Trophoblast cell (in vitro differentiated cells and primary cell): ENCODE data around the gene C1orf198.

Source experiments
- DNase-seq, 2 donors: peaks; one replicate each; pipeline ENCODE4 v3.0.0-alpha.2; 2016
- H2AFZ ChIP-seq: 2 replicates; pipeline ENCODE4 v1.6.1; 2013; ENCODE audit warnings: low read length, moderate library complexity, mild to moderate bottlenecking; ENCODE audit not compliant: insufficient read depth, poor library complexity
- H2AK5ac ChIP-seq: 2 replicates; pipeline ENCODE4 v1.6.1; 2013; ENCODE audit warnings: mild to moderate bottlenecking, low read length
- H2BK120ac ChIP-seq: 2 replicates; pipeline ENCODE4 v1.6.1; 2013; ENCODE audit warnings: low read length, mild to moderate bottlenecking, moderate library complexity; ENCODE audit not compliant: insufficient read depth, poor library complexity
- H2BK12ac ChIP-seq: 2 replicates; pipeline ENCODE4 v1.6.1; 2013; ENCODE audit warnings: mild to moderate bottlenecking, low read length, moderate library complexity
- H2BK5ac ChIP-seq: 2 replicates; pipeline ENCODE4 v1.6.1; 2013; ENCODE audit warnings: low read length, low read depth, moderate library complexity, mild to moderate bottlenecking; ENCODE audit not compliant: poor library complexity
- H3K14ac ChIP-seq: 2 replicates; pipeline ENCODE4 v1.6.1; 2013; ENCODE audit warnings: mild to moderate bottlenecking, low read length
- H3K18ac ChIP-seq: 2 replicates; pipeline ENCODE4 v1.6.1; 2013; ENCODE audit warnings: mild to moderate bottlenecking, low read length
- H3K23ac ChIP-seq: 2 replicates; pipeline ENCODE4 v1.6.1; 2013; ENCODE audit warnings: low read length
- H3K27ac ChIP-seq: 2 replicates; pipeline ENCODE4 v1.5.1; 2013; ENCODE audit warnings: low read depth, mild to moderate bottlenecking, inconsistent platforms, low read length, moderate library complexity
- H3K27me3 ChIP-seq: 2 replicates; pipeline ENCODE4 v1.6.1; 2013; ENCODE audit warnings: inconsistent platforms, mild to moderate bottlenecking, low read length, moderate library complexity; ENCODE audit not compliant: insufficient read depth
- H3K36me3 ChIP-seq, 2 experiments: 1 replicate in 1 of 2; 2 replicates in 1 of 2; pipeline ENCODE4 v1.6.1; 2013; ENCODE audit warnings: low read length in 2 of 2, mild to moderate bottlenecking in 2 of 2, moderate library complexity in 1 of 2; ENCODE audit not compliant: insufficient read depth in 2 of 2, control insufficient read depth in 1 of 2
- H3K4ac ChIP-seq: 2 replicates; pipeline ENCODE4 v1.6.1; 2013; ENCODE audit warnings: low read depth, mild to moderate bottlenecking, low read length, moderate library complexity
- H3K4me1 ChIP-seq, 2 experiments: 1 replicate in 1 of 2; 2 replicates in 1 of 2; pipeline ENCODE4 v1.6.1; 2013; ENCODE audit warnings: low read length in 2 of 2, mild to moderate bottlenecking in 2 of 2, moderate library complexity in 1 of 2; ENCODE audit not compliant: insufficient read depth in 2 of 2, control insufficient read depth in 1 of 2
- H3K4me2 ChIP-seq: 2 replicates; pipeline ENCODE4 v1.6.1; 2013; ENCODE audit warnings: inconsistent platforms, mild to moderate bottlenecking, low read length, moderate library complexity
- H3K4me3 ChIP-seq: 2 replicates; pipeline ENCODE4 v1.5.1; 2013; ENCODE audit warnings: mild to moderate bottlenecking, low read depth, low read length, inconsistent platforms
- H3K79me1 ChIP-seq: one replicate; pipeline ENCODE4 v1.6.1; 2013; ENCODE audit warnings: low read length
- H3K79me2 ChIP-seq: 2 replicates; pipeline ENCODE4 v1.6.1; 2013; ENCODE audit warnings: low read length, mild to moderate bottlenecking; ENCODE audit not compliant: control insufficient read depth, insufficient read depth, poor library complexity
- H3K9ac ChIP-seq: 2 replicates; pipeline ENCODE4 v1.6.1; 2013; ENCODE audit warnings: mild to moderate bottlenecking, low read length
- H3K9me3 ChIP-seq: 2 replicates; pipeline ENCODE4 v1.6.1; 2013; ENCODE audit warnings: low read depth, mild to moderate bottlenecking, control low read depth, inconsistent platforms, low read length; ENCODE audit not compliant: insufficient read depth
- H4K12ac ChIP-seq: 2 replicates; pipeline ENCODE4 v1.6.1; 2013; ENCODE audit warnings: low read depth, mild to moderate bottlenecking, low read length, moderate library complexity
- H4K8ac ChIP-seq: 2 replicates; pipeline ENCODE4 v1.6.1; 2013; ENCODE audit warnings: low read depth, mild to moderate bottlenecking, low read length, moderate library complexity
- H4K91ac ChIP-seq: one replicate; pipeline ENCODE4 v1.6.1; 2013; ENCODE audit warnings: low read depth, mild to moderate bottlenecking, low read length, moderate library complexity
- WGBS: extraction: QIAGEN DNeasy Blood & Tissue Kit; methylation state at CpG from one replicate; pipeline ENCODE4 v1.1.7; 2013; ENCODE audit warnings: missing lambda C conversion rate; ENCODE audit not compliant: insufficient read length, insufficient coverage; ENCODE audit errors: extremely low coverage; 5-methylcytosine and 5-hydroxymethylcytosine counted together

The C1orf198 gene

DNA sequence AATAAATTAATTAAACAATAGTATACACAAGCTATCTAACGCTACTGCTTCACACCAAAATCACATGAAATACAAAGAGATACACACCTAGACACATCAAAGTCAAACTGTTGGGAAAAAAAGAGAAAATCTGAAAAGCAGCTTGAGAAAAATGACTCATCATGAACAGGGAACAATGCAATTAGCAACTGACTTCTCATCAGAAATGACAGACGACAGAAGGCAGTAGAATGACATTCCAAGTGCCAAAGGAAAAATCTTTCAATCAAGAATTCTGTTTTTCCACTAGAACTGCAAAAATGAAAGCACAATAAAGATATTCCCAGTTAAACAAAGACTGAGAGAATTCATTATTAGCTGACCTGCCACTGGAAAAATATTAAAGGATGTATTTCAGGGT is 63.9 kb downstream of the C1orf198 start:
- Histone ChIP-seq H3K36me3 (no peaks in the 10 kb centered on the region), H3K14ac (no peak overlapping the region), H2BK12ac (no peak overlapping the region), H3K9ac (no peak overlapping the region), H3K79me2 (no peaks in the 10 kb centered on the region), H3K9me3 (no peaks in the 10 kb centered on the region), H4K91ac (no peak overlapping the region), H2AK5ac (no peak overlapping the region), H2BK5ac (no peak overlapping the region), H3K79me1 (peaks cover 2% of the 10 kb centered on the region), H3K4ac (no peak overlapping the region), H3K27ac (no peak overlapping the region), H3K4me2 (no peak overlapping the region), H3K18ac (no peak overlapping the region), H3K4me3 (no peak overlapping the region), H2AFZ (no peak overlapping the region), H4K8ac (no peak overlapping the region), H2BK120ac (no peak overlapping the region), H3K27me3 (no peaks in the 10 kb centered on the region), H4K12ac (no peak overlapping the region), H3K23ac (no peak overlapping the region), H3K4me1 (no peaks in the 10 kb centered on the region)
- DNase-seq: peak in 1 of 2 donors; percentile 18
- no CpG with 5 or more reads among the region's 2 CpGs for WGBS

DNA sequence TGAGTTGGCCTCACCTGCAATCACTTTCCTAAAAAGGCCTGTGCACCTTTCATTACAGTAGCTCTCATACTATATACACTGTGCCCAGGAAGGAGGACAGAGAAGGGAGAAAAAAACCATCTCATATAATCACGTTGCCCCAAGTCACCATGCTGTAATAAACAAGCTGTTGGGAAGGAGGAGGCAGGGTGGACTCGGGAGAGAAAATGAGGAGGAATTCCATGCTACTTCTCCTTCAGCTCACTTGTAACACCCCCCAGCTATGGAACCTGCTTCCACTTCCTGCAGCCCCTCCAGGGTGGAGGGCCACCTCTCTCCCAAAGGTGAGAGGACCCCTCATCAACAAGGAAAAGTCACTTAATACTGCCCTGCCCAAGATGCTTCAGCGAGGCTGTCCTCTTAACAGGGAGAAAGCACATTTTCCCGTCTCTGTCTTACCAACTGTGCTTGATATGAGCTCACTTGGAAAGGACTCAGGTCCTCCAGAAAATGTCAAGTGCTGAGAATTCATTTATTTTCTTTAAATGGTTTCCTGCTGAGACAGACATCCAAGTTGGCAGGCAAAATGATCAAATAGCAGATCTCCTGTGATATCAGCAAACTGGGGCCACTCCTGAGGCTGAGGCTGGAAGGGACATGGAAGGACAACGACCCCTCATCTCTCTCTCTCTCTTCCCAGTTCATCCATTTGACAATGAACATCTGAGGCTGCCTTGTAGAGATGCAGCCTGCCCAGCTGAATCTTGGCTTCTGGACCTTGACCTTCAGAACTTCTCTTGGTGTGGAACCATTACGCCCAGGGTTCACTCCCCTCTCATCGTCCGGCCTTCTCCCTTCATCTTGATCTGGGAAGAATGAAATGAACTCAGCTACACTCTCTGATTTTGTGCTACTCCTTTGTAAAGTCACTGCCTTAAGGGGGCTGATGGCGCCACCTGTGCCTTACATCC is 67.2 kb downstream of the C1orf198 start:
- no peak overlapping the region for H3K4ac ChIP-seq
- H3K4me1 ChIP-seq: no peaks in the 10 kb centered on the region
- no peak overlapping the region for H3K4me2 ChIP-seq
- peak overlapping the region; percentile 33 for H2BK12ac ChIP-seq
- no peak overlapping the region for H3K18ac ChIP-seq
- no CpG with 5 or more reads among the region's 9 CpGs for whole genome bisulfite sequencing
- no peaks in the 10 kb centered on the region for H3K36me3 ChIP-seq
- no peak for DNase-seq
- H3K9me3 ChIP-seq: no peaks in the 10 kb centered on the region
- no peak overlapping the region for H2BK5ac ChIP-seq
- H3K9ac ChIP-seq: no peak overlapping the region
- no peak overlapping the region for H4K91ac ChIP-seq
- H3K27me3 ChIP-seq: no peaks in the 10 kb centered on the region
- H2BK120ac ChIP-seq: no peak overlapping the region
- no peaks in the 10 kb centered on the region for H3K79me2 ChIP-seq
- no peak overlapping the region for H3K14ac ChIP-seq
- H3K79me1 ChIP-seq: peaks cover 2% of the 10 kb centered on the region
- H3K4me3 ChIP-seq: no peak overlapping the region
- no peak overlapping the region for H2AK5ac ChIP-seq
- no peak overlapping the region for H4K8ac ChIP-seq
- no peak overlapping the region for H4K12ac ChIP-seq
- no peak overlapping the region for H2AFZ ChIP-seq
- H3K27ac ChIP-seq: no peak overlapping the region
- H3K23ac ChIP-seq: no peak overlapping the region

DNA sequence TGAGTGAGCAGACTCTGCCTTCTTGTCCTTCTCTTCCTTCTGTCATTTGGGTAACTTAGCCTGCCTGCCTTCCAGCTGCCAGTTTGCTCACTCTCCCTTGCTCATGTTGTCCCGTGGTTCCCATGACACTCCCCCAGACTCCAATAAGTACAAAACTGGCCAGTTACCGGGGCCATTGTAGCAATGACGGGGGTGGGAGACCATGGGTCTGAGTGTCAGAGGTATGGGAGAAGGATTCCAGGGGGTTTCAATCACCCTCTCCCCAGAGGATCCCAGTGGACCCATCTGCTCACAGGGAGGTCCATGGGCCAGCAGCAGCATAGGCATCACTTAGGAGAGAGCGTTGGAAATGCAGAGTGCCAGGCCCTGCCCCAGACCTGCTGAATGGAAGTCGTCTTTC is 69.8 kb downstream of the C1orf198 start:
- peak overlapping the region; percentile 56 for H4K91ac ChIP-seq
- H3K18ac ChIP-seq: no peak overlapping the region
- H3K4me1 ChIP-seq: no peaks in the 10 kb centered on the region
- no peak overlapping the region for H3K23ac ChIP-seq
- peak overlapping the region; percentile 2 for H2BK120ac ChIP-seq
- H3K79me1 ChIP-seq: no peaks in the 10 kb centered on the region
- H3K79me2 ChIP-seq: no peaks in the 10 kb centered on the region
- H3K27ac ChIP-seq: no peak overlapping the region
- peak overlapping the region; percentile 61 for H2BK12ac ChIP-seq
- no peak overlapping the region for H2BK5ac ChIP-seq
- H3K14ac ChIP-seq: no peak overlapping the region
- H3K9me3 ChIP-seq: no peaks in the 10 kb centered on the region
- no peak overlapping the region for H2AFZ ChIP-seq
- no peak for DNase-seq
- no peak overlapping the region for H3K4me2 ChIP-seq
- no peak overlapping the region for H4K8ac ChIP-seq
- peak overlapping the region; percentile 74 for H2AK5ac ChIP-seq
- no peak overlapping the region for H3K4ac ChIP-seq
- H3K9ac ChIP-seq: no peak overlapping the region
- WGBS: no CpG with 5 or more reads among the region's 5 CpGs
- H3K4me3 ChIP-seq: no peak overlapping the region
- no peaks in the 10 kb centered on the region for H3K36me3 ChIP-seq
- no peaks in the 10 kb centered on the region for H3K27me3 ChIP-seq
- H4K12ac ChIP-seq: no peak overlapping the region

DNA sequence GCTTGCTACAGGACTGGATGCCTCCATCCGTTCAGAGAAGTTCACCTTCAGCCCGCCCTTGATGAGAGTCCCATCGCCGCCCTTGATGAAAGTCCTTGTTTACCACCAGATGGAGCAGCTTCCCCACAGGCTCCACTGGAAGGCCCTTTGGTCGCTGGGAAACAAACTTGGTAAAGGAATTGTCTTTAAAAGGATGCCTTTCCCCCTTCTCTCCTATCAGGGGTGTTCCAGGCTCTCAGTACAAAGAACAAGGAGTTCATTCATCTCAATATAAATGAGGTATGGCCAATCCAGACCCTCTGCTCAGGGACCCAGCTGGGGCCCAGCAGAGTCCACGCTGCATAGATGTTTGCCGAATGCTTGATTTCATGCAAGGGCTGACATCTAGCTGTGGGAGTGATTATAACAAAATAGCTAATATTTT is 70.4 kb downstream of the C1orf198 start:
- H3K27ac ChIP-seq: no peak overlapping the region
- H4K12ac ChIP-seq: no peak overlapping the region
- H4K8ac ChIP-seq: no peak overlapping the region
- H2AK5ac ChIP-seq: no peak overlapping the region
- H3K27me3 ChIP-seq: no peaks in the 10 kb centered on the region
- no peak overlapping the region for H2BK5ac ChIP-seq
- no CpG with 5 or more reads among the region's 7 CpGs for WGBS
- no peak overlapping the region for H3K9ac ChIP-seq
- H2BK12ac ChIP-seq: no peak overlapping the region
- no peak overlapping the region for H3K4me2 ChIP-seq
- no peak overlapping the region for H3K4ac ChIP-seq
- no peaks in the 10 kb centered on the region for H3K79me1 ChIP-seq
- H4K91ac ChIP-seq: no peak overlapping the region
- no peaks in the 10 kb centered on the region for H3K4me1 ChIP-seq
- H2AFZ ChIP-seq: no peak overlapping the region
- H3K36me3 ChIP-seq: no peaks in the 10 kb centered on the region
- DNase-seq: peak; percentile 58 to 77
- no peak overlapping the region for H2BK120ac ChIP-seq
- H3K23ac ChIP-seq: no peak overlapping the region
- no peaks in the 10 kb centered on the region for H3K9me3 ChIP-seq
- no peak overlapping the region for H3K4me3 ChIP-seq
- H3K14ac ChIP-seq: no peak overlapping the region
- no peak overlapping the region for H3K18ac ChIP-seq
- no peaks in the 10 kb centered on the region for H3K79me2 ChIP-seq
